HG02840 (cell line): Measurements from ENCODE around the gene CRY2.

Experiments
- ATAC-seq: cut with Tn5 transposase; IDR thresholded peaks from one replicate; pipeline ENCODE4 v1.9.1; 2021; ENCODE audit warnings: mild to moderate bottlenecking, moderate library complexity, moderate number of reproducible peaks; ENCODE audit not compliant: unreplicated experiment, low FRiP score

The CRY2 gene

DNA sequence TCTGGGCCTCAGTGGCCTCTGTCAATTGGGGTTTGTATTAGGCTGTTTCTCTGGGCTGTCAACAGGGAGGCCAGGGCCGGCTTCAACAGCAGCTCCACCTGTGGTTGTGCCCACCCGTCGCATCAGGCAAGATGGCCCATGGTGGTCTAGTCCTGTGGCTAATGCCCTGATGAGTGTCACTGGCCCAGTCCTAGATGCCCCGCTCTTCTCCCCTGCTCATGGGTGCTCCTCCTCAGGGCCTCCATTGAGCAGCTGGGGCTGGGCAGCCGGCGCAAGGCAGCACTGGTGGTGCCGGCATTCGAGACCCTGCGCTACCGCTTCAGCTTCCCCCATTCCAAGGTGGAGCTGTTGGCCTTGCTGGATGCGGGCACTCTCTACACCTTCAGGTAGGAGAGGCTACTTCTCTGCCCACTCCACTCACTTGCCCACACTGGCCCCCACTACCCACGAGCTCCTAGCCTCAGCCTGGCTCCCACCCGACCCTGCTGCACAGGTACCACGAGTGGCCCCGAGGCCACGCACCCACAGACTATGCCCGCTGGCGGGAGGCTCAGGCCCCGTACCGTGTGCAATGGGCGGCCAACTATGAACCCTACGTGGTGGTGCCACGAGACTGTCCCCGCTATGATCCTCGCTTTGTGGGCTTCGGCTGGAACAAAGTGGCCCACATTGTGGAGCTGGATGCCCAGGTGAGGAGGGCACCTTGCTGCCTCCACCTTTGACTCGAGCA is 80.6 kb downstream of the CRY2 start:
- ATAC-seq = no peak

DNA sequence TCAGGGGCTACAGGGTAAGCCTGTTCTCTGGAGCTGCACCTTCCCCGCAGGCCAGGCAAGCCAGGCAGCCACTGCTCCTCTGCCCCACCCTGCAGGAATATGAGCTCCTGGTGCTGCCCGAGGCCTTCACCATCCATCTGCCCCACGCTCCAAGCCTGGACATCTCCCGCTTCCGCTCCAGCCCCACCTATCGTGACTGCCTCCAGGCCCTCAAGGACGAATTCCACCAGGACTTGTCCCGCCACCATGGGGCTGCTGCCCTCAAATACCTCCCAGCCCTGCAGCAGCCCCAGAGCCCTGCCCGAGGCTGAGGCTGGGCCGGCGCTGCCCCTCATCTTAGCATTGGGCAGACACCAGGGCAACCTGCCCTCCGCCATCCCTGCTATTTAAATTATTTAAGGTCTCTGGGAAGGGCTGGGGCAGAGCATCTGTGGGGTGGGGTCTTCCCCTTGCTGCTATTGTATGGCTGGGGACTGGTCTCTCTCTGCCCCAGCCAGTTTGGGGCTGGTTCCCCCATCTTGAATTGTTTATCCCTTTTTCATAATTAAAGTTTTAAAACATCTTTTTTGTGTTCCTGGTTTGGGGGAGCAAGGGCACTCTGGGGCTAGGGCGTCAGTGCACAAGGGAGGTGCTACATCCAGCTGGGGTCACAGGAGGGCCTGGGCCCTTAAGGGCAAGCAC is 81.4 kb downstream of the CRY2 start:
- no peak for ATAC-seq

DNA sequence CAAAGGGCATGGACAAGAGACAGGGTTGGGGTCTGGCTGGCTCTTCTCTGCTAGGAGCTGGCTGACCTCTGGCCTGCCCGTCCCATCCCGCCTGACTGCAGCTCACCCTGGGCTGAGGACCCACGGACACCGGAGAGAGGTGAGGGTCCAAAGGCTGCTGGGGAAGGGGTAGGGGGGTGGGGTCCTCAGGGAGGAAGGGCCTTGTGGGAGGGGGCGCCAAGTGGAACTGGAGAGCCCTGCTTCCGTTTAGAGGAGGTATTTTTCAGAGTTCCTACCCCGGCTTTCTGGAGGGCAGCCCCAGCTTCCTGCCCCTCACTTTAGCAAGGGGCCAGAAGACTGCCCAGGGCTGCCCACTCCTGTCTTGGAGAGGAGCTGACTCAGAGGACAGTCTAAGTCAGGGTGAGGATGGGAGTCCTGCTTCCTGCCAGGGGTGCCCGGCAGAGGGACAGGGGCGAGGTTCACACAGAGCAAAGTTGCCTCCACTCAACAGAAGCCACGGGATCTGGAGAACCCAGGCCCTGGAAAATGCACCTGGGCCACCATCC is 82.3 kb downstream of the CRY2 start:
- ATAC-seq = peak; percentile 15

DNA sequence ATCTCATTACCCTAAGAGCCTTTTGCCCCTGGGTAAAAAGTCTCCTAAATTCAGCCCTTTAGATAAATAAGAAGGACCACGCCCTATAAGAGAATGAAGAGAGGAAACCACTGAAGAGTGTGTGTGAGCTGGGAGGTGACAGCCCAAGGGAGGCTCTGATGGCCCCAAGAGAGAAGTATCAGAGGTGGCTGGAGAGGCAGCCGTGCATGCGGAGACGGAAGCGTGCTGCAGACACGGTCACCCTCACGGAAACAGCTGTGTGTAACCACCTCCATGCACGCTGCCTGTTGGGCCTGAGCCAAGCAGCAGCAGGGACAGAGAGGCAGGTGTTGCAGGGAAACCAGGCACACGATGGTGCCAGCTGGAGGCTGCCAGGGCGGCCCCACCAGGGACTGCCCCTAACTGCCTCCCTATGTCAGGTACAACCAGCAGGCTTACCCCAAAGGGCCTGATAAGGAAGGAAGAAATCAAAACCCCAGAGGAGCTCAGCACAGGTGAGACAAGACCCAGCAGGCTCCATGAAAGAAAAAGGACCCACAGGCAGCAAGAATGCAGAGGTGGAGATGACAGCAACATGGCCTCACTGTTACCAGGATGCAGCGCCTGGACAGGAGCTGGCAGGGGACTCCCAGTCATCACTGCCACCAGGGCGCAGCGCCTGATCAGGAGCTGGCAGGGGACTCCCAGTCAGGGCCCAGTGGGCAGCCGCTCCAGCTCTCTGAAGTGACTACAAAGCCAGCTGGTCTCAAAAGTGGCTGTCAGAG is 82.9 kb downstream of the CRY2 start:
- peak; percentile 93 for ATAC-seq

DNA sequence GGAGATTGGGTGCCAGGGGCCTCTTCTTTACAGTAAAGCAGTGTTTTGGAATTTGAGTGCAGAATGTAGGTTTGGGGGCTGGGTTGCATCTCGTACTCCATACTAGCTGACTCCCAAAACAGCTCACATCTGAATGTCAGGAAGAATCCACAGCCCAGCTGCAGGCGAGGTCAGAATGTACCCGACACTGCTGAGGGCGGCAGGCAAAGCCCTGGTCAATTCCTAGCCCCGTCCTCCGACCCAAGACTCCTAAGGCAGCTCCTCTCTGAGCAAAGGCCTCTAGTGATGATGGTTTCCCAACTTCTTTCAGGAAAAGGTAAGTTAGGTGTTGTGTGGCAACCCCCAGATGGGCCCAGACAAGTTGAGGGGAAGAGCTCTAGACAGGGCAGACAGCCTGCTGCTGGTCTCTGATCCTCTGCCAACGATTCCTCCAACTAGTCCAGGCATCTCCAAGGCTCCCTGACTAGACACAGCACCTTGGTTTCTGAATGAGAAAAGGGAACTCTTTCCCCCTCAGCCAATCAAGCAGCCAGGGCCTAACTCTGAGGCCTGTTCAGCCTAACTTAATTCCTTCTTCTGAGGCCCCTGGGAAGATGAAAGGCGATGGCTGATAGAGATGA is 83.8 kb downstream of the CRY2 start:
- no peak for ATAC-seq

DNA sequence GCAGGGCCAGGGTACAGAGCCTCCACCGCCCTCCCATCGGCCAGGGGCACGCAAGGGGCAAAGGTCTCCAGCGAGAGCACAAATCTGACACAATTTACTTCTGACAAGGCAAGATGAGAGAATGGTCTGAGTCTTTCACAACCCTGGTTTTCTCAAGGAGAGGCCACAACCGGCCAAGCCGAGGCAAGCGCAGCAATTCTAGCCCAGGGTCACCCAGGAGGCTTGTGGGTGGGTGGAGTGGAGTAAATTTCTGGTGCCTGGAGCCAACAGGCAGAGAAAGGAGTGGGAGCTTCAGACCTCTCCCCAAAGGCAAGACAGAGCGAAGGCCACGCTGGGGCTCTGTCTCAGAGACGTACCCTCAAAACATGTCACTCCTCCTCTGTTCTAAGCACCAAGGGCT is 84.5 kb downstream of the CRY2 start:
- ATAC-seq = no peak

DNA sequence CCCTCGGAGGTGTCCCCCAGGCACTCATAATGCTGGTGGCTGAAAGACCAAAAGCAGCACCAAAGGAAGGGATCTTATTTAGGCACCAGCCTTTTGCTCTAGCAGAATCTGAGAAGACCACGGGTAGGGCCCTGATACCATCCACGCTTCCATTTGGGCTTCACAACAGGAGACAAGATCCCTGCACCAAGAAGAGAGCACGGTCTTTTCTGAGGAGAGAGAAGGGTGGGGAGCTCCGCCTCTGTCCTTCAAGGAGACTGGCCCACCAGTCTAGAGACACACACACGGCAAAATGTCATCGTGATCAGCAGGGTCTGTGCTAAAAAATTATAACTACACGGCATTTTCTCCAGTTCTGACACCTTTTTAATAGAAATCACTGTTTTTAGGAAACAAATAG is 84.9 kb downstream of the CRY2 start:
- no peak for ATAC-seq
